ENCODE measurements around the gene SYT2. TPM values are rescaled to one million over a fixed set of nuclear protein-coding genes. Genes with fewer than 3 reads are reported as not detected.

The SYT2 gene
- total and polyA plus RNA-seq, 9 of the 15 experiments (the other 6 are each of a cell fraction or from before 2014, with no cell fraction given) = not detected

GRCh38 chr1:202596638-202597037 lies 113.6 kb downstream of the SYT2 start (continued):
- TF ChIP-seq CTCF (IDR thresholded peaks at IDR 0.05 in 2 of 3, conservative IDR thresholded peaks at IDR 0.05 in 1 of 3; ENCODE audit: insufficient read depth in 2 of 3, low read depth in 1 of 3, low read length in 3 of 3) = no peak
- TF ChIP-seq CTCFL (IDR thresholded peaks at IDR 0.05; ENCODE audit: borderline replicate concordance, insufficient read depth, low read depth, low read length, poor library complexity, severe bottlenecking) = no peak
- TF ChIP-seq LCOR (CRISPR knock-in tag; IDR thresholded peaks at IDR 0.05) = no peak
- TF ChIP-seq ZFP30 (CRISPR knock-in tag; IDR thresholded peaks at IDR 0.05; ENCODE audit: borderline replicate concordance) = no peak
- TF ChIP-seq, protein P1, sequence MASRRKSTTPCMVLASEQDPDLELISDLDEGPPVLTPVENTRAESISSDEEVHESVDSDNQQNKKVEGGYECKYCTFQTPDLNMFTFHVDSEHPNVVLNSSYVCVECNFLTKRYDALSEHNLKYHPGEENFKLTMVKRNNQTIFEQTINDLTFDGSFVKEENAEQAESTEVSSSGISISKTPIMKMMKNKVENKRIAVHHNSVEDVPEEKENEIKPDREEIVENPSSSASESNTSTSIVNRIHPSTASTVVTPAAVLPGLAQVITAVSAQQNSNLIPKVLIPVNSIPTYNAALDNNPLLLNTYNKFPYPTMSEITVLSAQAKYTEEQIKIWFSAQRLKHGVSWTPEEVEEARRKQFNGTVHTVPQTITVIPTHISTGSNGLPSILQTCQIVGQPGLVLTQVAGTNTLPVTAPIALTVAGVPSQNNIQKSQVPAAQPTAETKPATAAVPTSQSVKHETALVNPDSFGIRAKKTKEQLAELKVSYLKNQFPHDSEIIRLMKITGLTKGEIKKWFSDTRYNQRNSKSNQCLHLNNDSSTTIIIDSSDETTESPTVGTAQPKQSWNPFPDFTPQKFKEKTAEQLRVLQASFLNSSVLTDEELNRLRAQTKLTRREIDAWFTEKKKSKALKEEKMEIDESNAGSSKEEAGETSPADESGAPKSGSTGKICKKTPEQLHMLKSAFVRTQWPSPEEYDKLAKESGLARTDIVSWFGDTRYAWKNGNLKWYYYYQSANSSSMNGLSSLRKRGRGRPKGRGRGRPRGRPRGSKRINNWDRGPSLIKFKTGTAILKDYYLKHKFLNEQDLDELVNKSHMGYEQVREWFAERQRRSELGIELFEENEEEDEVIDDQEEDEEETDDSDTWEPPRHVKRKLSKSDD (conservative IDR thresholded peaks at IDR 0.05; ENCODE audit: low read length) = no peak
